GM21717 (cell line): Measurements from ENCODE around the gene ADNP.

Source experiments
- ATAC-seq: cut with Tn5 transposase; IDR thresholded peaks from one replicate; pipeline ENCODE4 v1.9.1; 2021; ENCODE audit warnings: mild to moderate bottlenecking, moderate library complexity; ENCODE audit not compliant: unreplicated experiment

ADNP gene

GRCh38 chr20:50874111-50874757 lies 57.0 kb downstream of the ADNP start:
- ATAC-seq = no peak

GRCh38 chr20:50873585-50873984 lies 57.7 kb downstream of the ADNP start:
- ATAC-seq = no peak

- no peak for ATAC-seq
Observed at GRCh38 chr20:50872560-50873425, 58.4 kb downstream of the ADNP start.

GRCh38 chr20:50870561-50871161 lies 60.6 kb downstream of the ADNP start:
- ATAC-seq = no peak

- ATAC-seq = no peak
Observed at GRCh38 chr20:50868509-50869495, 62.4 kb downstream of the ADNP start.

GRCh38 chr20:50867805-50868204 lies 63.4 kb downstream of the ADNP start:
- ATAC-seq = no peak

GRCh38 chr20:50866831-50867230 lies 64.4 kb downstream of the ADNP start:
- ATAC-seq = no peak

GRCh38 chr20:50866036-50866685 lies 65.1 kb downstream of the ADNP start:
- ATAC-seq = no peak

- ATAC-seq = no peak
Observed at GRCh38 chr20:50865591-50865990, 65.6 kb downstream of the ADNP start.

- ATAC-seq = no peak
Observed at GRCh38 chr20:50865114-50865513, 66.1 kb downstream of the ADNP start.

- no peak for ATAC-seq
Observed at GRCh38 chr20:50862546-50862945, 68.7 kb downstream of the ADNP start.

GRCh38 chr20:50861012-50861411 lies 70.2 kb downstream of the ADNP start:
- no peak for ATAC-seq

- ATAC-seq = no peak
Observed at GRCh38 chr20:50859161-50859560, 72.1 kb downstream of the ADNP start.

- no peak for ATAC-seq
Observed at GRCh38 chr20:50858525-50858924, 72.7 kb downstream of the ADNP start.

- no peak for ATAC-seq
Observed at GRCh38 chr20:50857348-50857747, 73.9 kb downstream of the ADNP start.

- no peak for ATAC-seq
Observed at GRCh38 chr20:50856475-50857041, 74.7 kb downstream of the ADNP start.

GRCh38 chr20:50855498-50856474 lies 75.5 kb downstream of the ADNP start:
- ATAC-seq = no peak

GRCh38 chr20:50854506-50855249 lies 76.6 kb downstream of the ADNP start:
- no peak for ATAC-seq
